ENCODE data around the gene DCTPP1.

- TF ChIP-seq POLR2A (IDR thresholded peaks at IDR 0.05; ENCODE audit: low read depth, low read length) (no peak; the same call in 1 of the 2 replicates), POU2F2 (IDR thresholded peaks at IDR 0.05; ENCODE audit: low read depth, low read length) (no peak)
Observed at GRCh38 chr16:30443631-30444030, 13.8 kb upstream of the DCTPP1 start.
